Suprapubic skin (tissue), 3 donors: ENCODE results near the gene KCNJ6.

Source experiments
- POLR2A ChIP-seq, 2 donors: fragments of 450-650 bp; IDR thresholded peaks; one replicate each; pipeline ENCODE4 v1.6.1; 2017; ENCODE audit warnings: antibody characterized with exemption in 2 of 2, mild to moderate bottlenecking in 2 of 2, moderate library complexity in 2 of 2
- TF ChIP-seq, protein P1 (sequence below), 2 donors: fragments of 200-600 bp in 1 of 2; fragments of 450-650 bp in 1 of 2; sonication (generic) in 1 of 2; IDR thresholded peaks; one replicate each; pipeline ENCODE4 v1.5.1; 2016 to 2019; ENCODE audit warnings: antibody characterized with exemption in 2 of 2, mild to moderate bottlenecking in 1 of 2, moderate library complexity in 1 of 2

DNA sequence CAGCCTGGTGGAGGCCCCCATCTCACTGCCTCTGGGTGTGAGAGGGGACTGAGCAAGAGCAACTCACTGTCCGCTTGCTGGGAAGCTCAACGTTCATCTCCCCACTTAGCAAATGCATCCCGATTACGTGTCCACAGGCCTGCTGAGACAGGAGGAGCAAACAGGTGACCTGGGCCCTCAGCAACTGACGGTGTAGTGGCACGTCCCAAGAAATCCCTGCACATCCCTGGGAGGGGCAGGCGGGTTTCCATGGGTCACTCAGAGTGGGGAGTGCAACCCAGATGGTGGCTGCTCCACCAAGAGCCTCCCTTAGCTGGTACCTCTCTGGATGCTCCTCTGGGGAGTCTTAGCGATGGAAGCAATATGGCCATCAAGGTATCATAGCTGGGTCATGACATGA, 320.3 kb downstream of the KCNJ6 start:
- TF ChIP-seq, protein P1, sequence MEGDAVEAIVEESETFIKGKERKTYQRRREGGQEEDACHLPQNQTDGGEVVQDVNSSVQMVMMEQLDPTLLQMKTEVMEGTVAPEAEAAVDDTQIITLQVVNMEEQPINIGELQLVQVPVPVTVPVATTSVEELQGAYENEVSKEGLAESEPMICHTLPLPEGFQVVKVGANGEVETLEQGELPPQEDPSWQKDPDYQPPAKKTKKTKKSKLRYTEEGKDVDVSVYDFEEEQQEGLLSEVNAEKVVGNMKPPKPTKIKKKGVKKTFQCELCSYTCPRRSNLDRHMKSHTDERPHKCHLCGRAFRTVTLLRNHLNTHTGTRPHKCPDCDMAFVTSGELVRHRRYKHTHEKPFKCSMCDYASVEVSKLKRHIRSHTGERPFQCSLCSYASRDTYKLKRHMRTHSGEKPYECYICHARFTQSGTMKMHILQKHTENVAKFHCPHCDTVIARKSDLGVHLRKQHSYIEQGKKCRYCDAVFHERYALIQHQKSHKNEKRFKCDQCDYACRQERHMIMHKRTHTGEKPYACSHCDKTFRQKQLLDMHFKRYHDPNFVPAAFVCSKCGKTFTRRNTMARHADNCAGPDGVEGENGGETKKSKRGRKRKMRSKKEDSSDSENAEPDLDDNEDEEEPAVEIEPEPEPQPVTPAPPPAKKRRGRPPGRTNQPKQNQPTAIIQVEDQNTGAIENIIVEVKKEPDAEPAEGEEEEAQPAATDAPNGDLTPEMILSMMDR (IDR thresholded peaks at IDR 0.05): no peak
- no peak for TF ChIP-seq POLR2A (IDR thresholded peaks at IDR 0.05)
